DMS79 (cell line): ENCODE results near the gene TMEM185A.
A peak's percentile ranks its signal among the peaks of the same experiment; 100 is the strongest.
"Not testable (repeated sequence)": the region's sequence is repeated elsewhere in the genome, so short reads cannot be mapped to it uniquely, and the experiment has no call there.

ENCODE experiments used
- DNase-seq: peaks from one replicate; lab custom pipeline; 2025; lab: John Stamatoyannopoulos, UW

Gene TMEM185A

GRCh38 chrX:149626829-149627228, 4.8 kb downstream of the TMEM185A start:
- not testable (repeated sequence) for DNase-seq

GRCh38 chrX:149619662-149620061, 11.9 kb downstream of the TMEM185A start:
- DNase-seq: not testable (repeated sequence)

GRCh38 chrX:149618871-149619270, 12.7 kb downstream of the TMEM185A start:
- no peak for DNase-seq

GRCh38 chrX:149611623-149612175, 19.9 kb downstream of the TMEM185A start:
- DNase-seq: no peak

GRCh38 chrX:149610511-149610910, 21.1 kb downstream of the TMEM185A start:
- no peak for DNase-seq

GRCh38 chrX:149607699-149608098, 23.9 kb downstream of the TMEM185A start:
- no peak for DNase-seq

- not testable (repeated sequence) for DNase-seq
These were observed 26.2 kb downstream of the TMEM185A start for GRCh38 chrX:149605248-149605885.

- DNase-seq: not testable (repeated sequence)
These were observed 33.0 kb downstream of the TMEM185A start for GRCh38 chrX:149598603-149599002.

- DNase-seq: not testable (repeated sequence)
These were observed 35.6 kb downstream of the TMEM185A start for GRCh38 chrX:149595943-149596342.

- not testable (repeated sequence) for DNase-seq
These were observed 36.4 kb downstream of the TMEM185A start, which contains the start of gene HSFX2 for GRCh38 chrX:149595214-149595613. Gene HSFX2, minus strand, starts transcription at chrX:149595314. Its CDS starts 614 bp downstream, at chrX:149594700.

GRCh38 chrX:149590993-149591392, 40.6 kb downstream of the TMEM185A start:
- DNase-seq: not testable (repeated sequence)

- not testable (repeated sequence) for DNase-seq
These were observed 44.2 kb downstream of the TMEM185A start, which contains the start of gene MAGEA9B for GRCh38 chrX:149587359-149587758. Gene MAGEA9B, minus strand, starts transcription at chrX:149587459. Its CDS starts 4,280 bp downstream, at chrX:149583179.

GRCh38 chrX:149585631-149586030, 46.0 kb downstream of the TMEM185A start:
- DNase-seq: not testable (repeated sequence)

- not testable (repeated sequence) for DNase-seq
These were observed 58.1 kb downstream of the TMEM185A start for GRCh38 chrX:149573456-149573855.

- no peak for DNase-seq
These were observed 58.8 kb downstream of the TMEM185A start for GRCh38 chrX:149572743-149573142.

- DNase-seq: no peak
These were observed 59.8 kb downstream of the TMEM185A start for GRCh38 chrX:149571770-149572169.

GRCh38 chrX:149570668-149571067, 60.9 kb downstream of the TMEM185A start:
- peak; percentile 30 for DNase-seq

- no peak for DNase-seq
These were observed 61.8 kb downstream of the TMEM185A start for GRCh38 chrX:149569770-149570169.

- peak; percentile 65 for DNase-seq
These were observed 62.8 kb downstream of the TMEM185A start for GRCh38 chrX:149568701-149569296.

GRCh38 chrX:149567621-149568417, 63.8 kb downstream of the TMEM185A start:
- DNase-seq: no peak

GRCh38 chrX:149563359-149563758, 68.2 kb downstream of the TMEM185A start:
- no peak for DNase-seq

- not testable (repeated sequence) for DNase-seq
These were observed 76.3 kb downstream of the TMEM185A start for GRCh38 chrX:149555251-149555650.
